ENCODE results near the gene MXRA8. TPM values are rescaled to one million over a fixed set of nuclear protein-coding genes. Genes with fewer than 3 reads are reported as not detected.

MXRA8 gene
- total and polyA plus RNA-seq, 7 donors: 7.2 to 24.3 (median 10.1) TPM

- no peaks in the 10 kb centered on the region for H3K27me3 ChIP-seq (ENCODE audit: insufficient read depth in 3 of 3, low read length in 2 of 3)
- peaks cover 38% of the 10 kb centered on the region for H3K4me1 ChIP-seq
- WGBS, 3 donors: 43 to 58% (median 54%) methylated on average over 11 of the region's 11 CpGs
- H3K9me3 ChIP-seq: no peaks in the 10 kb centered on the region
- intact Hi-C loops (cut with DNase I): no loop called here
- TF ChIP-seq CTCF (IDR thresholded peaks at IDR 0.05): no peak
- H3K36me3 ChIP-seq (ENCODE audit: insufficient read depth in 1 of 2, low read depth in 1 of 2): peaks cover 8 to 96% of the 10 kb centered on the region in 2 donors
- peak in 1 of 4 donors; percentile 56 for ATAC-seq
- no peak overlapping the region for H3K4me3 ChIP-seq
- peak overlapping the region; percentile 68 for H3K27ac ChIP-seq
- DNase-seq: no peak
Measured at GRCh38 chr1:1393428-1393827, 35.1 kb upstream of the MXRA8 start.

GRCh38 chr1:1393014-1393413, 34.7 kb upstream of the MXRA8 start:
- H3K27me3 ChIP-seq (ENCODE audit: insufficient read depth in 3 of 3, low read length in 2 of 3): no peaks in the 10 kb centered on the region
- H3K4me3 ChIP-seq: no peak overlapping the region
- 79 to 88% (median 80%) methylated on average over 4 of the region's 4 CpGs for WGBS, 3 donors
- peaks cover 8 to 99% of the 10 kb centered on the region in 2 donors for H3K36me3 ChIP-seq (ENCODE audit: insufficient read depth in 1 of 2, low read depth in 1 of 2)
- ATAC-seq (no peak), DNase-seq (no peak)
- intact Hi-C loops (cut with DNase I): no loop called here
- peaks cover 34% of the 10 kb centered on the region for H3K4me1 ChIP-seq
- peak overlapping the region; percentile 68 for H3K27ac ChIP-seq
- TF ChIP-seq CTCF (IDR thresholded peaks at IDR 0.05): no peak
- no peaks in the 10 kb centered on the region for H3K9me3 ChIP-seq

GRCh38 chr1:1391225-1391624, 32.9 kb upstream of the MXRA8 start:
- intact Hi-C loops (cut with DNase I): no loop called here
- no peaks in the 10 kb centered on the region for H3K27me3 ChIP-seq (ENCODE audit: insufficient read depth in 3 of 3, low read length in 2 of 3)
- no peak for TF ChIP-seq CTCF (IDR thresholded peaks at IDR 0.05)
- peaks cover 23% of the 10 kb centered on the region for H3K4me1 ChIP-seq
- WGBS, 3 donors: 68 to 81% (median 71%) methylated on average over 12 of the region's 12 CpGs
- peak in 1 of 2 donors; percentile 23 for DNase-seq
- H3K9me3 ChIP-seq: no peaks in the 10 kb centered on the region
- peaks cover 16 to 100% of the 10 kb centered on the region in 2 donors for H3K36me3 ChIP-seq (ENCODE audit: insufficient read depth in 1 of 2, low read depth in 1 of 2)
- H3K4me3 ChIP-seq: no peak overlapping the region
- H3K27ac ChIP-seq: no peak overlapping the region
- no peak for ATAC-seq

GRCh38 chr1:1390675-1391074, 32.3 kb upstream of the MXRA8 start:
- no peaks in the 10 kb centered on the region for H3K9me3 ChIP-seq
- H3K4me1 ChIP-seq: peaks cover 21% of the 10 kb centered on the region
- DNase-seq (no peak), ATAC-seq (no peak)
- intact Hi-C loops (cut with DNase I): no loop called here
- no peaks in the 10 kb centered on the region for H3K27me3 ChIP-seq (ENCODE audit: insufficient read depth in 3 of 3, low read length in 2 of 3)
- H3K36me3 ChIP-seq (ENCODE audit: insufficient read depth in 1 of 2, low read depth in 1 of 2): peaks cover 17 to 100% of the 10 kb centered on the region in 2 donors
- no peak overlapping the region for H3K27ac ChIP-seq
- no peak overlapping the region for H3K4me3 ChIP-seq
- 74 to 84% (median 74%) methylated on average over 12 of the region's 12 CpGs for WGBS, 3 donors
- TF ChIP-seq CTCF (IDR thresholded peaks at IDR 0.05): no peak

GRCh38 chr1:1388078-1388472, 29.7 kb upstream of the MXRA8 start:
- no peaks in the 10 kb centered on the region for H3K27me3 ChIP-seq (ENCODE audit: insufficient read depth in 3 of 3, low read length in 2 of 3)
- H3K27ac ChIP-seq: no peak overlapping the region
- peaks cover 8% of the 10 kb centered on the region for H3K4me1 ChIP-seq
- intact Hi-C loops (cut with DNase I): no loop called here
- ATAC-seq (no peak), DNase-seq (no peak)
- no peak overlapping the region for H3K4me3 ChIP-seq
- H3K9me3 ChIP-seq: no peaks in the 10 kb centered on the region
- WGBS, 3 donors: 94 to 97% (median 96%) methylated on average over 16 of the region's 16 CpGs
- H3K36me3 ChIP-seq (ENCODE audit: insufficient read depth in 1 of 2, low read depth in 1 of 2): peaks cover 17 to 89% of the 10 kb centered on the region in 2 donors
- no peak for TF ChIP-seq CTCF (IDR thresholded peaks at IDR 0.05)

Measured in psoas muscle (tissue), 8 donors.